Lung (tissue), 12 donors: ENCODE data around the gene MPG. TPM values are rescaled to one million over a fixed set of nuclear protein-coding genes. Genes with fewer than 3 reads are reported as not detected.

Experiments
- ATAC-seq: fragments of 200-7000 bp; cut with Tn5 transposase; one replicate; pipeline ENCODE4 v1.9.1; 2020; ENCODE audit warnings: moderate number of reproducible peaks; ENCODE audit not compliant: insufficient read depth, low FRiP score
- DNase-seq, 3 donors: peaks; one replicate each; pipeline ENCODE4 v3.0.0-alpha.2; 2013 to 2017
- H3K27ac ChIP-seq, 2 donors: one replicate each; pipeline ENCODE4 v1.5.1; 2013; ENCODE audit warnings: mild to moderate bottlenecking in 2 of 2, moderate library complexity in 2 of 2, control low read depth in 1 of 2, inconsistent platforms in 1 of 2, low read depth in 1 of 2, low read length in 1 of 2
- H3K27me3 ChIP-seq, 3 donors: one replicate each; pipeline ENCODE4 v1.5.1; 2013; ENCODE audit warnings: low read length in 2 of 3; ENCODE audit not compliant: control insufficient read depth in 3 of 3, insufficient read depth in 3 of 3
- H3K36me3 ChIP-seq, 4 donors: one replicate each; pipeline ENCODE4 v1.5.1; 2013; ENCODE audit warnings: low read length in 4 of 4, mild to moderate bottlenecking in 1 of 4, moderate library complexity in 1 of 4; ENCODE audit not compliant: control insufficient read depth in 4 of 4, insufficient read depth in 4 of 4
- H3K4me1 ChIP-seq, 5 donors: one replicate each; pipeline ENCODE4 v1.5.1; 2013; ENCODE audit warnings: low read length in 5 of 5, mild to moderate bottlenecking in 2 of 5, moderate library complexity in 1 of 5; ENCODE audit not compliant: control insufficient read depth in 5 of 5, insufficient read depth in 5 of 5
- H3K4me3 ChIP-seq: one replicate; pipeline ENCODE4 v1.5.1; 2013; ENCODE audit warnings: mild to moderate bottlenecking, control low read depth, moderate library complexity
- H3K9ac ChIP-seq, 2 donors: one replicate each; pipeline ENCODE4 v1.5.1; 2013; ENCODE audit warnings: low read length in 2 of 2, control low read depth in 1 of 2; ENCODE audit not compliant: insufficient read depth in 1 of 2
- H3K9me3 ChIP-seq, 4 donors: one replicate each; pipeline ENCODE4 v1.5.1; 2013; ENCODE audit warnings: low read length in 3 of 4, mild to moderate bottlenecking in 1 of 4, moderate library complexity in 1 of 4; ENCODE audit not compliant: control insufficient read depth in 4 of 4, insufficient read depth in 3 of 4
- WGBS, 2 donors: extraction: QIAGEN DNeasy Blood & Tissue Kit; methylation state at CpG; one replicate each; pipeline ENCODE4 v1.1.7; 2013; 5-methylcytosine and 5-hydroxymethylcytosine counted together
- polyA plus RNA-seq, 2 donors: library from polyadenylated mRNA; stranded (reverse); fragments of 200-250 nt; gene quantifications; one replicate each; pipeline ENCODE4 v1.2.1, GENCODE V29; 2013
- total RNA-seq, 2 donors: library from RNA; depleted of rRNA in 1 of 2; stranded (reverse); fragments of >200 nt in 1 of 2; gene quantifications; one replicate each; pipeline ENCODE4 v1.2.1, GENCODE V29; 2014 to 2021
- TF ChIP-seq, protein P1 (sequence below): IDR thresholded peaks from 2 replicates; pipeline ENCODE4 v1.5.1; 2012; ENCODE audit warnings: mild to moderate bottlenecking; ENCODE audit errors: control extremely low read depth, extremely low read depth
- donor health status: control.
- donor health status: control.
- donor health status: Bipolar disorder and iron deficiency.
- donor health status: healthy.
- donor health status: DM: yes; HTN: yes; CAD: no.

The MPG gene
- total and polyA plus RNA-seq, 4 donors, result 61.1 to 101 (median 79.6) TPM

GRCh38 chr16:62968-63391 is 15.0 kb upstream of the MPG start:
- WGBS, 2 donors, result 96 to 97% methylated on average over 21 of the region's 21 CpGs
- Histone ChIP-seq H3K27ac (no peak overlapping the region), H3K36me3 (peaks cover 0 to 65% (median 26%) of the 10 kb centered on the region in 4 donors), H3K27me3 (no peaks in the 10 kb centered on the region), H3K4me1 (peaks cover 0 to 17% (median 8%) of the 10 kb centered on the region in 5 donors), H3K9ac (no peak overlapping the region), H3K4me3 (no peak overlapping the region), H3K9me3 (no peaks in the 10 kb centered on the region)
- DNase-seq (no peak), ATAC-seq (no peak)
- TF ChIP-seq, protein P1, sequence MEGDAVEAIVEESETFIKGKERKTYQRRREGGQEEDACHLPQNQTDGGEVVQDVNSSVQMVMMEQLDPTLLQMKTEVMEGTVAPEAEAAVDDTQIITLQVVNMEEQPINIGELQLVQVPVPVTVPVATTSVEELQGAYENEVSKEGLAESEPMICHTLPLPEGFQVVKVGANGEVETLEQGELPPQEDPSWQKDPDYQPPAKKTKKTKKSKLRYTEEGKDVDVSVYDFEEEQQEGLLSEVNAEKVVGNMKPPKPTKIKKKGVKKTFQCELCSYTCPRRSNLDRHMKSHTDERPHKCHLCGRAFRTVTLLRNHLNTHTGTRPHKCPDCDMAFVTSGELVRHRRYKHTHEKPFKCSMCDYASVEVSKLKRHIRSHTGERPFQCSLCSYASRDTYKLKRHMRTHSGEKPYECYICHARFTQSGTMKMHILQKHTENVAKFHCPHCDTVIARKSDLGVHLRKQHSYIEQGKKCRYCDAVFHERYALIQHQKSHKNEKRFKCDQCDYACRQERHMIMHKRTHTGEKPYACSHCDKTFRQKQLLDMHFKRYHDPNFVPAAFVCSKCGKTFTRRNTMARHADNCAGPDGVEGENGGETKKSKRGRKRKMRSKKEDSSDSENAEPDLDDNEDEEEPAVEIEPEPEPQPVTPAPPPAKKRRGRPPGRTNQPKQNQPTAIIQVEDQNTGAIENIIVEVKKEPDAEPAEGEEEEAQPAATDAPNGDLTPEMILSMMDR, result no peak

DNA sequence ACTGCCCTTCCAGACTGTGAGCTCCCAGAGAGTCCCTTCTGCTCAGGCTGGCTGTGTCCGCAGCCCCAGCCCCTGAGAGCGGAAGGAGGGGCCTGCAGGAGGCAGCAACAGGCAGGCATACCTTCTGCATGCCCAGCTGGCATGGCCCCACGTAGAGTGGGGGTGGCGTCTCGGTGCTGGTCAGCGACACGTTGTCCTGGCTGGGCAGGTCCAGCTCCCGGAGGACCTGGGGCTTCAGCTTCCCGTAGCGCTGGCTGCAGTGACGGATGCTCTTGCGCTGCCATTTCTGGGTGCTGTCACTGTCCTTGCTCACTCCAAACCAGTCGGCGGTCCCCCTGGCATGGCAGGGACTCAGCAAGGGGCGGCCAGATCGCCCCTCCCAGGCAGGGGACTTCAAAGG is 14.6 kb upstream of the MPG start:
- DNase-seq (no peak), ATAC-seq (no peak)
- Histone ChIP-seq H3K9me3 (no peaks in the 10 kb centered on the region), H3K36me3 (peaks cover 0 to 61% (median 24%) of the 10 kb centered on the region in 4 donors), H3K9ac (no peak overlapping the region), H3K27ac (no peak overlapping the region), H3K4me1 (peaks cover 0 to 20% (median 8%) of the 10 kb centered on the region in 5 donors), H3K27me3 (no peaks in the 10 kb centered on the region), H3K4me3 (no peak overlapping the region)
- TF ChIP-seq, protein P1, result no peak
- WGBS, 2 donors, result 95 to 96% methylated on average over 15 to 16 of the region's 16 CpGs

DNA sequence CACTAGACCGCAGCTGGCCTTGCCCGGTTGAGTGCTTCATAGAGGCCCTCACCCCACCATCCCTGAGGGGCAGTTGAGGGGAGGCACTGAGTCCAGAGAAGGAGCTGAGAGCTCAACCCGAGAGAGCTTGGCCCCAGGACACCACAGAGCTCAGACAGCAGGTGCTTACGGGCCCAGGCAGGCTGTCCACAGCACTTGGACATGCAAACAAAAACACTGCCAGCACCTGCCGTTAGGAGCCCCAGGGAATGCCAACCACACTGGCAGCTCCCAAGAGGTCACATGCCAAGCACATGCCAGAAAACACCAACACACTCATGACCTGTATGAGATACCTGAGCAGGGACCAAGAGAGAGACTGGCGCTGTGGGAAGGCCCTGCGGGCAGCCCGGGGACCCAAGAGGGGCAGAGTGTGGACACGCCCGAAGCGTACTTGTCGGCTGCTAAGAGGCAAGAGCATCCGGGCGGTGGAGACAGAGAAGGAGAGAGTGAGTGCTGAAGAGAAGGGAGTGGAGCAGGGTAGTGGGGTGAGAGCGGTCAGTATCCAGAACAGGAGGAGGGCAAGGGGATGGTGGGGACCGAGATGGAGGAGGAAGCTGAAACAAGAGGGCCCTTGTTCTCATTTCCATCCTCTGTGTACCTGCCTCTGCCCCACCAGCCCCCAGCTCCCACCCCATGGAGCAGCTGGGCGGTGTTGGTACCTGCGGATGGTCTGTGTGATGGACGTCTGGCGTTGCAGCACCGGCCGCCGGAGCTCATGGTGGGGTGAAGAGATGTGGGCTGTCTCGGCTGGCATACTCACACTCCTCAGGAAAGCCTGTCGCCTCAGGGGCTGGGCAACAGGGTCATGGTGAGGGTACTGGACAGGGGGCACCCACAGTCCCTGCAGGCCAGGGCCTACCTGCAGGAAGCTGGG is 13.8 kb upstream of the MPG start:
- Histone ChIP-seq H3K27ac (no peak overlapping the region), H3K36me3 (peaks cover 0 to 53% (median 21%) of the 10 kb centered on the region in 4 donors), H3K4me1 (peaks cover 0 to 21% (median 11%) of the 10 kb centered on the region in 5 donors), H3K9me3 (no peaks in the 10 kb centered on the region), H3K9ac (no peak overlapping the region), H3K27me3 (no peaks in the 10 kb centered on the region), H3K4me3 (no peak overlapping the region)
- 92% methylated on average over 25 of the region's 25 CpGs for WGBS, 2 donors
- TF ChIP-seq, protein P1, result no peak
- ATAC-seq, result no peak
- no peak for DNase-seq
